B cell (primary cell): ENCODE measurements around the gene TBKBP1. TPM values are rescaled to one million over a fixed set of nuclear protein-coding genes. Genes with fewer than 3 reads are reported as not detected.

ENCODE experiments used
- ATAC-seq: fragments of 200-7000 bp; cut with Tn5 transposase; one replicate; pipeline ENCODE4 v1.10.0; 2021; ENCODE audit warnings: low read depth, mild to moderate bottlenecking, moderate number of reproducible peaks, moderate library complexity
- CTCF ChIA-PET: fragments of 350-600 bp; sonication (Branson Sonifier 250); formaldehyde crosslinking; loops from one replicate; lab custom pipeline; 2021; ENCODE audit warnings: antibody characterized with exemption, inconsistent platforms; lab: Charles Lee
- POLR2A ChIA-PET: fragments of 350-600 bp; sonication (Branson Sonifier 250); formaldehyde crosslinking; loops from one replicate; lab custom pipeline; 2021; ENCODE audit warnings: antibody characterized with exemption; lab: Charles Lee
- DNase-seq: peaks from one replicate; pipeline ENCODE4 v3.0.0; 2013
- H2AFZ ChIP-seq: 2 replicates; pipeline ENCODE4 v1.6.1; 2012; ENCODE audit warnings: mild to moderate bottlenecking, low read depth, low read length; ENCODE audit not compliant: insufficient read depth, poor library complexity, severe bottlenecking
- H3K27ac ChIP-seq, 2 donors: 1 replicate in 1 of 2; 2 replicates in 1 of 2; pipeline ENCODE4 v1.5.1; 2012 to 2013; ENCODE audit warnings: low read length in 2 of 2, mild to moderate bottlenecking in 2 of 2, moderate library complexity in 1 of 2
- H3K27me3 ChIP-seq, 4 experiments: fragments of 200-600 bp in 1 of 4; sonication (generic) in 1 of 4; replicated peaks in 1 of 4; 1 replicate in 2 of 4; 2 replicates in 2 of 4; pipeline versions ENCODE4 v1.6.1 to v1.7.0; 2013 to 2016; ENCODE audit warnings: low read length in 3 of 4, mild to moderate bottlenecking in 2 of 4, mixed read lengths in 1 of 4, moderate library complexity in 1 of 4; ENCODE audit not compliant: insufficient read depth in 4 of 4, control insufficient read depth in 3 of 4; ENCODE audit errors: control extremely low read depth in 1 of 4
- H3K36me3 ChIP-seq, 2 experiments: replicated peaks in 1 of 2; 1 replicate in 1 of 2; 2 replicates in 1 of 2; pipeline versions ENCODE4 v1.6.1 to v1.7.1; 2013; ENCODE audit warnings: low read length in 1 of 2; ENCODE audit not compliant: insufficient read depth in 2 of 2, control insufficient read depth in 1 of 2; ENCODE audit errors: control extremely low read depth in 1 of 2, extremely low read depth in 1 of 2
- H3K4me1 ChIP-seq, 2 donors: fragments of 200-600 bp in 1 of 2; sonication (generic) in 1 of 2; 1 replicate in 1 of 2; 2 replicates in 1 of 2; pipeline versions ENCODE4 v1.5.1 to v1.6.1; 2013 to 2017; ENCODE audit warnings: low read length in 2 of 2; ENCODE audit not compliant: control insufficient read depth in 2 of 2, insufficient read depth in 2 of 2
- H3K4me2 ChIP-seq: replicated peaks from 2 replicates; pipeline ENCODE3; 2012; ENCODE audit warnings: mild to moderate bottlenecking, low read depth, low read length; ENCODE audit not compliant: poor library complexity, severe bottlenecking
- H3K4me3 ChIP-seq, 5 experiments: fragments of 200-600 bp in 1 of 5; sonication (generic) in 1 of 5; 1 replicate in 3 of 5; 2 replicates in 2 of 5; pipeline versions ENCODE4 v1.5.1 to v1.7.0; 2011 to 2016; ENCODE audit warnings: low read length in 4 of 5, mild to moderate bottlenecking in 4 of 5, low read depth in 2 of 5, control low read depth in 1 of 5, moderate library complexity in 1 of 5; ENCODE audit not compliant: insufficient read depth in 1 of 5; ENCODE audit errors: control extremely low read depth in 1 of 5, extremely low read depth in 1 of 5
- H3K79me2 ChIP-seq: fragments of 200-600 bp; sonication (generic); one replicate; pipeline ENCODE4 v1.6.0; 2016; ENCODE audit warnings: low read length; ENCODE audit not compliant: control insufficient read depth, insufficient read depth
- H3K9ac ChIP-seq: fragments of 200-600 bp; sonication (generic); 2 replicates; pipeline ENCODE4 v1.6.1; 2017; ENCODE audit warnings: mild to moderate bottlenecking, low read length, moderate library complexity
- H3K9me3 ChIP-seq, 3 donors: one replicate each; pipeline versions ENCODE4 v1.6.1 to v1.7.1; 2013; ENCODE audit warnings: low read length in 2 of 3; ENCODE audit not compliant: control insufficient read depth in 2 of 3, insufficient read depth in 1 of 3; ENCODE audit errors: control extremely low read depth in 1 of 3
- H4K20me1 ChIP-seq: 2 replicates; pipeline ENCODE4 v1.6.0; 2012; ENCODE audit warnings: mild to moderate bottlenecking, low read length; ENCODE audit not compliant: insufficient read depth, control insufficient read depth, poor library complexity, severe bottlenecking
- H3K27ac Mint-ChIP-seq: one replicate; pipeline ENCODE4 v1.8.0; 2021; ENCODE audit warnings: mixed read lengths
- H3K27me3 Mint-ChIP-seq: one replicate; pipeline ENCODE4 v1.8.0; 2021; ENCODE audit warnings: mixed read lengths
- H3K4me1 Mint-ChIP-seq: one replicate; pipeline ENCODE4 v1.8.0; 2021; ENCODE audit warnings: mixed read lengths
- H3K4me3 Mint-ChIP-seq: one replicate; pipeline ENCODE4 v1.8.0; 2021; ENCODE audit warnings: mixed read lengths
- H3K9me3 Mint-ChIP-seq: one replicate; pipeline ENCODE4 v1.8.0; 2022; ENCODE audit warnings: mixed read lengths; ENCODE audit not compliant: insufficient read depth
- EZH2 ChIP-seq: IDR thresholded peaks from 2 replicates; pipeline ENCODE4 v1.6.1; 2012; ENCODE audit warnings: borderline replicate concordance, low read depth, mild to moderate bottlenecking, moderate library complexity, low read length; ENCODE audit not compliant: insufficient read depth, poor library complexity, severe bottlenecking
- WGBS: methylation state at CpG from one replicate; pipeline ENCODE4 v1.1.5; 2013; ENCODE audit warnings: missing lambda C conversion rate; ENCODE audit not compliant: insufficient coverage; 5-methylcytosine and 5-hydroxymethylcytosine counted together
- intact Hi-C: fragments of 100-400 bp; cut with micrococcal nuclease; formaldehyde crosslinking; loops from one replicate; pipeline ENCODE4 v1.10.0; 2022
- polyA plus RNA-seq: library from polyadenylated mRNA; depleted of rRNA; stranded (reverse); fragments of >200 nt; gene quantifications from 2 replicates; pipeline ENCODE4 v1.2.3, GENCODE V29; 2012
- total RNA-seq, 2 donors: library from RNA; stranded (reverse); fragments of 120-200 nt in 1 of 2; gene quantifications; 1 replicate in 1 of 2; 2 replicates in 1 of 2; pipeline versions ENCODE4 v1.2.3 to v1.2.4, GENCODE V29; 2013 to 2022
- TF ChIP-seq, protein P1 (sequence below): fragments of 200-600 bp; IDR thresholded peaks from one replicate; pipeline ENCODE4 v1.8.0; 2022; ENCODE audit warnings: antibody characterized with exemption, mild to moderate bottlenecking

Gene TBKBP1
- total and polyA plus RNA-seq, 2 donors (not counting 1 experiment from before 2014, with no cell fraction given) = 6.6 to 8.4 TPM

DNA sequence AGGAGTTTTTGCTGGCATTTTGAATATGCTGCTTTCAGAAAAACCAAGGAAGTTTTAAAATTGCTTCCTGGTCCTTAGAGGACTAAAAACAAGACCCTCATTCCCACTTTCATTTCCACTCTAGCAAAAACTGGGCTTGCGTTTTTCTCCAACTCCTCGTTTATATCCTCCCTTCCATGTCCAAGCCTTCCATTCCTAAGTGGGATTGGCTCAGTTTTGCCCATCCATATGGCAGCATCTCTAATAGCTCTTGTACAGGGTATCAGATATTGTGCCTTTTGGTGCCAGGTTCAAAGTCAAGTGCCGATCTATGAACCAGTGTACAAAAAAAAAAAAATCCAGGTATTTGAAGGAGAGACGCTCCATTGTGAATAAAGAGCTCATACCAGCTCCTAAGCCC, 9.9 kb upstream of the TBKBP1 start:
- Histone ChIP-seq H4K20me1 (peaks cover 7% of the 10 kb centered on the region), H3K4me1 (no peaks in the 10 kb centered on the region), H3K9me3 (no peaks in the 10 kb centered on the region), H3K27me3 (no peaks in the 10 kb centered on the region), H3K27ac (no peak overlapping the region), H3K4me2 (no peak overlapping the region), H2AFZ (no peak overlapping the region), H3K4me3 (no peak overlapping the region), H3K79me2 (no peaks in the 10 kb centered on the region), H3K36me3 (peaks cover 18 to 54% of the 10 kb centered on the region in 2 experiments), H3K9ac (no peak overlapping the region)
- no peak overlapping the region for H3K4me3 Mint-ChIP-seq
- no peak for ATAC-seq
- no peaks in the 10 kb centered on the region for H3K4me1 Mint-ChIP-seq
- 100% methylated on average over 2 of the region's 4 CpGs for WGBS
- H3K27ac Mint-ChIP-seq = no peak overlapping the region
- DNase-seq = no peak
- H3K9me3 Mint-ChIP-seq = no peaks in the 10 kb centered on the region
- intact Hi-C loops = no loop called here
- POLR2A ChIA-PET = no interaction called here
- TF ChIP-seq, protein P1, sequence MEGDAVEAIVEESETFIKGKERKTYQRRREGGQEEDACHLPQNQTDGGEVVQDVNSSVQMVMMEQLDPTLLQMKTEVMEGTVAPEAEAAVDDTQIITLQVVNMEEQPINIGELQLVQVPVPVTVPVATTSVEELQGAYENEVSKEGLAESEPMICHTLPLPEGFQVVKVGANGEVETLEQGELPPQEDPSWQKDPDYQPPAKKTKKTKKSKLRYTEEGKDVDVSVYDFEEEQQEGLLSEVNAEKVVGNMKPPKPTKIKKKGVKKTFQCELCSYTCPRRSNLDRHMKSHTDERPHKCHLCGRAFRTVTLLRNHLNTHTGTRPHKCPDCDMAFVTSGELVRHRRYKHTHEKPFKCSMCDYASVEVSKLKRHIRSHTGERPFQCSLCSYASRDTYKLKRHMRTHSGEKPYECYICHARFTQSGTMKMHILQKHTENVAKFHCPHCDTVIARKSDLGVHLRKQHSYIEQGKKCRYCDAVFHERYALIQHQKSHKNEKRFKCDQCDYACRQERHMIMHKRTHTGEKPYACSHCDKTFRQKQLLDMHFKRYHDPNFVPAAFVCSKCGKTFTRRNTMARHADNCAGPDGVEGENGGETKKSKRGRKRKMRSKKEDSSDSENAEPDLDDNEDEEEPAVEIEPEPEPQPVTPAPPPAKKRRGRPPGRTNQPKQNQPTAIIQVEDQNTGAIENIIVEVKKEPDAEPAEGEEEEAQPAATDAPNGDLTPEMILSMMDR = no peak
- no peak for TF ChIP-seq EZH2
- CTCF ChIA-PET = interaction anchor here (0.5 to 2.0 kb wide), 4 partner anchors 15 to 1412 kb away, joined by 3 to 6 read pairs (median 4); no protein-coding TSS in a partner anchor
- no peaks in the 10 kb centered on the region for H3K27me3 Mint-ChIP-seq

DNA sequence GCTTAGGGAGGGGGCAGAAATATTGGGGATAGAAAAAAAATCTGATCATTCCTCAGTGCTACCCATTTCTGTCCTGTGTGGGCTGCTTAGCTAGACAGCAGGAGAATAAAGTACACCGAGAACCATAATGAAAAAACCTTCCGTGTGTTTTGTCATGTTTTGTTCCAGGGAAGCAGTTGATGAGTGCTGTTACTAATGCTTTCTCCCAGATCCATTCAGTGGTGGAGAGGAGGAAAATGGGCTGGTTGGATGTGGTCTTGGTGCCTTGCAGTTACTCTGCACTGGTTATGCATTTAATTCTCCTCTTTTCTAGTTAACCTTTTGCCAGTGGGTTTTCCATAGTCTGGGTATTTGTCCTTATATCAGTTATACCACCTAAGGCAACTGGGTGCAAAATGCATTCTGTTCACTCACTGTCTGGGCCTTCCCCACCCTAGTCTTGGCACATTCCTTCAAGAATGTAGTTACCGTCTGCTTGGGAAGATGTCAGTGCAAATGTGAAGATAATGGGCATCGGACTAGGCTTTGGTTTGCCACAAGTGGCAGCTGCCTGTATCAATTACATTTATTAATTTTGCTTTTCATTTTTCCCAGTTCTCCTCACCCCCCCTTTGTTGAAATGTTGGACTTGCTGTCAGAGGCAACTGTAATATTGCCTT, 9.3 kb upstream of the TBKBP1 start:
- no peak for ATAC-seq
- CTCF ChIA-PET = interaction anchor here (0.7 to 2.0 kb wide), 3 partner anchors 15 to 1412 kb away, joined by 3 to 6 read pairs (median 5); no protein-coding TSS in a partner anchor
- H4K20me1 ChIP-seq = peaks cover 7% of the 10 kb centered on the region

More for the DNA sequence above, 9.3 kb upstream of the TBKBP1 start:
- no peak for TF ChIP-seq EZH2
- TF ChIP-seq, protein P1 = no peak
- Histone ChIP-seq H3K79me2 (no peaks in the 10 kb centered on the region), H3K4me3 (no peak overlapping the region), H3K27ac (no peak overlapping the region), H3K4me2 (no peak overlapping the region), H2AFZ (no peak overlapping the region), H3K9ac (no peak overlapping the region), H3K9me3 (no peaks in the 10 kb centered on the region), H3K4me1 (no peaks in the 10 kb centered on the region), H3K27me3 (no peaks in the 10 kb centered on the region), H3K36me3 (peaks cover 18 to 50% of the 10 kb centered on the region in 2 experiments)
- POLR2A ChIA-PET = no interaction called here
- WGBS = 100% methylated on average over 2 of the region's 4 CpGs
- H3K4me1 Mint-ChIP-seq = no peaks in the 10 kb centered on the region
- no peak overlapping the region for H3K27ac Mint-ChIP-seq
- no peaks in the 10 kb centered on the region for H3K27me3 Mint-ChIP-seq
- no peak overlapping the region for H3K4me3 Mint-ChIP-seq
- no peaks in the 10 kb centered on the region for H3K9me3 Mint-ChIP-seq
- intact Hi-C loops = no loop called here
- DNase-seq = no peak
